ENCODE measurements around the gene MEDAG. TPM values are rescaled to one million over a fixed set of nuclear protein-coding genes. Genes with fewer than 3 reads are reported as not detected.

Gene MEDAG
- total RNA-seq, 1 experiment from 2014 or later: 0.67 TPM

- TF ChIP-seq TCF7L2 (IDR thresholded peaks at IDR 0.05; ENCODE audit: low read depth, low read length) (no peak), SIN3A (IDR thresholded peaks at IDR 0.05; ENCODE audit: borderline replicate concordance, insufficient read depth, low read depth, low read length) (no peak), POLR2AphosphoS5 (IDR thresholded peaks at IDR 0.05; ENCODE audit: low read depth, low read length) (no peak), REST (IDR thresholded peaks at IDR 0.05; ENCODE audit: insufficient read depth in 1 of 2, low read depth in 2 of 2, low read length in 1 of 2) (no peak)
- TF ChIP-seq, protein P1, sequence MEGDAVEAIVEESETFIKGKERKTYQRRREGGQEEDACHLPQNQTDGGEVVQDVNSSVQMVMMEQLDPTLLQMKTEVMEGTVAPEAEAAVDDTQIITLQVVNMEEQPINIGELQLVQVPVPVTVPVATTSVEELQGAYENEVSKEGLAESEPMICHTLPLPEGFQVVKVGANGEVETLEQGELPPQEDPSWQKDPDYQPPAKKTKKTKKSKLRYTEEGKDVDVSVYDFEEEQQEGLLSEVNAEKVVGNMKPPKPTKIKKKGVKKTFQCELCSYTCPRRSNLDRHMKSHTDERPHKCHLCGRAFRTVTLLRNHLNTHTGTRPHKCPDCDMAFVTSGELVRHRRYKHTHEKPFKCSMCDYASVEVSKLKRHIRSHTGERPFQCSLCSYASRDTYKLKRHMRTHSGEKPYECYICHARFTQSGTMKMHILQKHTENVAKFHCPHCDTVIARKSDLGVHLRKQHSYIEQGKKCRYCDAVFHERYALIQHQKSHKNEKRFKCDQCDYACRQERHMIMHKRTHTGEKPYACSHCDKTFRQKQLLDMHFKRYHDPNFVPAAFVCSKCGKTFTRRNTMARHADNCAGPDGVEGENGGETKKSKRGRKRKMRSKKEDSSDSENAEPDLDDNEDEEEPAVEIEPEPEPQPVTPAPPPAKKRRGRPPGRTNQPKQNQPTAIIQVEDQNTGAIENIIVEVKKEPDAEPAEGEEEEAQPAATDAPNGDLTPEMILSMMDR (IDR thresholded peaks at IDR 0.05): no peak
- in situ Hi-C loops (cut with HindIII; ENCODE audit: low pct_unique_long_range_greater_than_20kb, low sequenced_read_pairs): no loop called here
Observed at GRCh38 chr13:30968846-30969245, 62.8 kb downstream of the MEDAG start.

DNA sequence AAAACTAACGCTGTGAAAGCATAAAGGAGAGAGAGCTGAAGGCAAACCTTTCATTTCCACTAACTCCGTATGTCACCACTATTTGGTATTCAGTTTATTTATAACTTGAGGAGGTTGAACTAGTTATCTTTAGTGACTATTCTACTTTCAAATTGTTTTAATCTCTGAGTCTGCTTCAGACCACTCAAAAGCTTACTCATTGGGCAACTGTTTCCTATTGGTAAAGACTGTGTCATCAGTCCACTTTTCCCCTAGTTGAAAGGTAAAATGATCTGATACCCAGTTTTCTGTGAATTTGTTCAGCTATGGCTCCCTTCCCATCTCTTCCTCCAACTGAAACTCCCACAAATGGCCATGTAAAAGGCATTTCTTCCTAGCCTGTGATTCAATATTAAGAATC, 65.5 kb downstream of the MEDAG start:
- BruUV-seq (replicated peaks): no TSS peak
- ATAC-seq (no peak), DNase-seq (ENCODE audit: low read depth, low spot score) (no peak)
- Histone ChIP-seq H3K9me3 (ENCODE audit: control insufficient read depth, insufficient read depth, low read depth, low read length) (no peaks in the 10 kb centered on the region), H3K4me1 (ENCODE audit: control insufficient read depth, insufficient read depth, low read length) (no peaks in the 10 kb centered on the region), H3K27me3 (ENCODE audit: control insufficient read depth, insufficient read depth, low read length) (no peaks in the 10 kb centered on the region), H3K27ac (ENCODE audit: low read length) (no peak overlapping the region), H3K36me3 (ENCODE audit: control insufficient read depth, insufficient read depth, low read length) (no peaks in the 10 kb centered on the region), H3K4me3 (ENCODE audit: low read depth in 2 of 2, low read length in 2 of 2) (no peak overlapping the region)
- intact Hi-C loops (cut with micrococcal nuclease; ENCODE audit: unreplicated experiment): no loop called here
- ChIA-PET CTCF (no interaction called here), POLR2A (no interaction called here)
- no peak for TF ChIP-seq TCF7L2 (IDR thresholded peaks at IDR 0.05; ENCODE audit: low read depth, low read length)
- TF ChIP-seq REST (IDR thresholded peaks at IDR 0.05; ENCODE audit: insufficient read depth in 1 of 2, low read depth in 2 of 2, low read length in 1 of 2): no peak
- TF ChIP-seq POLR2AphosphoS5 (IDR thresholded peaks at IDR 0.05; ENCODE audit: low read depth, low read length): no peak
- no peak for TF ChIP-seq SIN3A (IDR thresholded peaks at IDR 0.05; ENCODE audit: borderline replicate concordance, insufficient read depth, low read depth, low read length)
- TF ChIP-seq, protein P1 (IDR thresholded peaks at IDR 0.05): no peak
- in situ Hi-C loops (cut with HindIII; ENCODE audit: low pct_unique_long_range_greater_than_20kb, low sequenced_read_pairs): no loop called here

More at GRCh38 chr13:30968846-30969245, 62.8 kb downstream of the MEDAG start:
- no peak overlapping the region for H3K27ac ChIP-seq (ENCODE audit: low read length)
- no peaks in the 10 kb centered on the region for H3K9me3 ChIP-seq (ENCODE audit: control insufficient read depth, insufficient read depth, low read depth, low read length)
- intact Hi-C loops (cut with micrococcal nuclease; ENCODE audit: unreplicated experiment): no loop called here
- no peaks in the 10 kb centered on the region for H3K27me3 ChIP-seq (ENCODE audit: control insufficient read depth, insufficient read depth, low read length)
- ChIA-PET CTCF (no interaction called here), POLR2A (no interaction called here)
- no peak for DNase-seq (ENCODE audit: low read depth, low spot score)
- H3K36me3 ChIP-seq (ENCODE audit: control insufficient read depth, insufficient read depth, low read length): no peaks in the 10 kb centered on the region
- no peak for ATAC-seq
- no peak overlapping the region for H3K4me3 ChIP-seq (ENCODE audit: low read depth in 2 of 2, low read length in 2 of 2)
- H3K4me1 ChIP-seq (ENCODE audit: control insufficient read depth, insufficient read depth, low read length): no peaks in the 10 kb centered on the region
- no TSS peak for BruUV-seq (replicated peaks)

All from Panc1 (cell line).